ENCODE data around the gene GALNT14. TPM values are rescaled to one million over a fixed set of nuclear protein-coding genes. Genes with fewer than 3 reads are reported as not detected.

Gene GALNT14
- total and polyA plus RNA-seq, 8 donors = 1.9 to 9.1 (median 2.8) TPM

- ATAC-seq (no peak), FAIRE-seq (no peak)
- intact Hi-C loops (cut with DNase I) = no loop called here
Measured at GRCh38 chr2:30968660-30969397, 169.4 kb downstream of the GALNT14 start.

GRCh38 chr2:30966786-30967185, 171.5 kb downstream of the GALNT14 start:
- H3K9me3 ChIP-seq = no peaks in the 10 kb centered on the region
- DNase-seq (no peak), FAIRE-seq (no peak), ATAC-seq (no peak)
- no peaks in the 10 kb centered on the region for H3K27me3 ChIP-seq
- no peak overlapping the region for H3K4me3 ChIP-seq
- no peaks in the 10 kb centered on the region for H3K4me1 ChIP-seq
- H3K27ac ChIP-seq = no peak overlapping the region
- TF ChIP-seq CTCF (IDR thresholded peaks at IDR 0.05) = no peak
- intact Hi-C loops (cut with DNase I) = no loop called here
- no peaks in the 10 kb centered on the region for H3K36me3 ChIP-seq
- WGBS, 2 donors = 82 to 89% methylated on average over 4 of the region's 4 CpGs

More at GRCh38 chr2:30968660-30969397, 169.4 kb downstream of the GALNT14 start:
- no peak overlapping the region for H3K4me3 ChIP-seq
- no peaks in the 10 kb centered on the region for H3K4me1 ChIP-seq
- no peaks in the 10 kb centered on the region for H3K36me3 ChIP-seq
- H3K27me3 ChIP-seq = no peaks in the 10 kb centered on the region
- no peak for DNase-seq
- no peaks in the 10 kb centered on the region for H3K9me3 ChIP-seq
- TF ChIP-seq CTCF (IDR thresholded peaks at IDR 0.05) = no peak
- no peak overlapping the region for H3K27ac ChIP-seq
- 59 to 73% methylated on average over 4 of the region's 4 CpGs for WGBS, 2 donors

- intact Hi-C loops (cut with DNase I) = no loop called here
- Histone ChIP-seq H3K9me3 (no peaks in the 10 kb centered on the region), H3K4me3 (no peak overlapping the region), H3K27me3 (no peaks in the 10 kb centered on the region), H3K4me1 (no peaks in the 10 kb centered on the region), H3K36me3 (no peaks in the 10 kb centered on the region), H3K27ac (no peak overlapping the region)
- ATAC-seq (no peak), FAIRE-seq (no peak), DNase-seq (no peak)
- TF ChIP-seq CTCF (IDR thresholded peaks at IDR 0.05) = no peak
- WGBS, 2 donors = 74 to 80% methylated on average over 10 of the region's 10 CpGs
Measured at GRCh38 chr2:30965022-30965531, 173.2 kb downstream of the GALNT14 start.

- FAIRE-seq (no peak), ATAC-seq (no peak), DNase-seq (no peak)
- Histone ChIP-seq H3K36me3 (no peaks in the 10 kb centered on the region), H3K27me3 (no peaks in the 10 kb centered on the region), H3K4me1 (no peaks in the 10 kb centered on the region), H3K4me3 (no peak overlapping the region), H3K9me3 (no peaks in the 10 kb centered on the region), H3K27ac (no peak overlapping the region)
- no peak for TF ChIP-seq CTCF (IDR thresholded peaks at IDR 0.05)
- intact Hi-C loops (cut with DNase I) = no loop called here
- 67 to 78% methylated on average over 11 of the region's 11 CpGs for WGBS, 2 donors
Measured at GRCh38 chr2:30964334-30965005, 173.8 kb downstream of the GALNT14 start.

GRCh38 chr2:30963184-30963583, 175.1 kb downstream of the GALNT14 start:
- no peak for TF ChIP-seq CTCF (IDR thresholded peaks at IDR 0.05)
- ATAC-seq (no peak), FAIRE-seq (no peak), DNase-seq (no peak)
- Histone ChIP-seq H3K4me3 (no peak overlapping the region), H3K27ac (no peak overlapping the region), H3K9me3 (no peaks in the 10 kb centered on the region), H3K27me3 (no peaks in the 10 kb centered on the region), H3K36me3 (no peaks in the 10 kb centered on the region), H3K4me1 (no peaks in the 10 kb centered on the region)
- 67 to 78% methylated on average over 7 of the region's 7 CpGs for WGBS, 2 donors
- intact Hi-C loops (cut with DNase I) = no loop called here
